ES-I3 (cell line): ENCODE measurements around the gene RNF25.
"Not testable (repeated sequence)": the region's sequence is repeated elsewhere in the genome, so short reads cannot be mapped to it uniquely, and the experiment has no call there.

Experiments
- H3K36me3 ChIP-seq: 2 replicates; pipeline ENCODE4 v1.6.1; 2013; ENCODE audit warnings: mild to moderate bottlenecking, low read length, control low read depth, moderate library complexity; ENCODE audit not compliant: insufficient read depth
- H3K4me1 ChIP-seq: 2 replicates; pipeline ENCODE4 v1.6.1; 2013; ENCODE audit warnings: mild to moderate bottlenecking, control low read depth, low read length; ENCODE audit not compliant: insufficient read depth
- H3K9ac ChIP-seq: 2 replicates; pipeline ENCODE4 v1.6.1; 2013; ENCODE audit warnings: low read depth, mild to moderate bottlenecking, low read length, moderate library complexity
- H3K9me3 ChIP-seq: 2 replicates; pipeline ENCODE4 v1.6.1; 2013; ENCODE audit warnings: mild to moderate bottlenecking, low read length, moderate library complexity; ENCODE audit not compliant: control insufficient read depth, insufficient read depth

RNF25 gene

DNA sequence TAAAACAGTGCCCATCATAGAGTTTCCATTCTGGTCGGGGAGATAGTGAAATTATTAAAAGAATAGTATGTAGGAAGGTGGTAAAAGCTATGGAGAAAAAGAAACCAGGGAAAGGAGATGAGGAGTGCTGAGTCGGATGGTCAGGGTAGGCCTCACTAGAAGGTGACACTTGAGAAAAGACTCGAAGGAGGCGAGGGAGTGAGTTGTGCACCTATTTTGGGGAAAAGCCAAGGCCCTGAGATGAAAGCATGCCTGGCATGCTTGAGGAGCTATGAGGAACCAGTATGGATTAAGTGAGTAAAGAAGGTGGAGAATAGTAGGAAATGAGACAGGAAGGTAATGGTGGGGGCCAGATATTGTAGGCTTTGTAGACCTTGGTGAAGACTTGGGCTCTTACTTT lies 31.5 kb upstream of the RNF25 start:
- no peak overlapping the region for H3K9ac ChIP-seq
- H3K4me1 ChIP-seq: no peaks in the 10 kb centered on the region
- H3K36me3 ChIP-seq: no peaks in the 10 kb centered on the region
- H3K9me3 ChIP-seq: no peaks in the 10 kb centered on the region

DNA sequence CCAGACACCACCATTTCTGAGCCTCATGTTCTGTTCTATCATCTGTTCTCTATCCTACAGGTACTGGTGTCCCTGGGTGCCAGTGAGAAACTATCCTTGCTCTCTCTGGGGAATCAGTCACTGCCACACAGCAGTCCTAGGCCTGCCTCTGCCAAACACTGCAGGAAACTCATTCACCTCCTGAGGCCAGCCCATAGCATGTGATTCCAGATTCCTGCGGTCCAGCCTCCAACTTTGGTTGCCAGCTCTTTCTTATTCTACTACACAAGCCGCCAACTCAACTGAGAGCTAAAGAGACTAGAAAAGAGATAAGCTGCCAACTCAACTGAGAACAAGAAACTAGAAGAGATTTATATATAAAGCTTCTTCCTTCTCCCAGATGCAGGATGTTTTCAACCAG lies 30.0 kb upstream of the RNF25 start:
- H3K9ac ChIP-seq: no peak overlapping the region
- no peaks in the 10 kb centered on the region for H3K36me3 ChIP-seq
- H3K4me1 ChIP-seq: no peaks in the 10 kb centered on the region
- no peaks in the 10 kb centered on the region for H3K9me3 ChIP-seq

DNA sequence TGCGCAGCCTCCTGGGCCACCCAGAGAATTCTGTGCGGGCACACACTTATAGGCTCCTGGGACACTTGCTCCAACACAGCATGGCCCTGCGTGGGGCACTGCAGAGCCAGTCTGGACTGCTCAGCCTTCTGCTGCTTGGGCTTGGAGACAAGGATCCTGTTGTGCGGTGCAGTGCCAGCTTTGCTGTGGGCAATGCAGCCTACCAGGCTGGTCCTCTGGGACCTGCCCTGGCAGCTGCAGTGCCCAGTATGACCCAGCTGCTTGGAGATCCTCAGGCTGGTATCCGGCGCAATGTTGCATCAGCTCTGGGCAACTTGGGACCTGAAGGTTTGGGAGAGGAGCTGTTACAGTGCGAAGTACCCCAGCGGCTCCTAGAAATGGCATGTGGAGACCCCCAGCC lies 27.1 kb upstream of the RNF25 start:
- Histone ChIP-seq H3K9ac (no peak overlapping the region), H3K36me3 (peaks cover 6% of the 10 kb centered on the region; the same call in 1 of the 2 replicates), H3K4me1 (no peaks in the 10 kb centered on the region; the same call in 1 of the 2 replicates), H3K9me3 (no peaks in the 10 kb centered on the region)

DNA sequence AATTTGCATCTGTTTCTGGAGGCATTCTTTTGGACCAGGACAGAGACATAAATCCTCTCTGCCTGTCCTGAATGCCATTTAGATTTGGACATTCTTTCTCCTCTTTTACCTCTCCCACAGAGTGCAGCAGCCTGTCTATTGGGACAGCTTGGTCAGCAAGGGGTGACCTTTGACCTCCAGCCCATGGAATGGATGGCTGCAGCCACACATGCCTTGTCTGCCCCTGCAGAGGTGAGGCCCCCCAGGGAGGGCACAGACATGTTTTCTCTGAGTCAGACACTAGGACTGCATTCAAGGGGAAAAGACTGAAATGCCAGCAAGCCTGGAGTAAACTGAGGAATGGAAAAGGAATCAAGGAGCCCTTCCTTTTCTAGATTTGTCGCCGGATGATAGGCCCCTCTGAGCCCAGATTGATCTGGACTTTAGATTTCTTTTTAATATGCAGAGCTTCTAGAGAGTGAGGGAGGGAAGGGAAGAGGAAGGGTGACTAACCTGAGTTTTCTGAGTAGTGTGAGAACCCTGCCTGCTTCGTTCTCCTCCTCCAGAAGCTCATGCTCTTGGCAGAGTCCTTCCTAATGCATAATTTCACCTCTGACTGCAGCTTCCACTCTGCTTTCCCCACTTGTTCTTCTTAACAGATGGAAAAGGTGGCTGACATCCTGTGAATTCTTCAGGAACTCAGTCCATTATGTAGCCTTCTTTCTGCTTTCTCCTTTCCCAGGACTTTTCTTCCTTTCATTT lies 22.8 kb upstream of the RNF25 start:
- Histone ChIP-seq H3K9me3 (no peaks in the 10 kb centered on the region), H3K9ac (no peak overlapping the region), H3K4me1 (no peaks in the 10 kb centered on the region; the same call in 1 of the 2 replicates), H3K36me3 (peaks cover 12% of the 10 kb centered on the region; the same call in 1 of the 2 replicates)

DNA sequence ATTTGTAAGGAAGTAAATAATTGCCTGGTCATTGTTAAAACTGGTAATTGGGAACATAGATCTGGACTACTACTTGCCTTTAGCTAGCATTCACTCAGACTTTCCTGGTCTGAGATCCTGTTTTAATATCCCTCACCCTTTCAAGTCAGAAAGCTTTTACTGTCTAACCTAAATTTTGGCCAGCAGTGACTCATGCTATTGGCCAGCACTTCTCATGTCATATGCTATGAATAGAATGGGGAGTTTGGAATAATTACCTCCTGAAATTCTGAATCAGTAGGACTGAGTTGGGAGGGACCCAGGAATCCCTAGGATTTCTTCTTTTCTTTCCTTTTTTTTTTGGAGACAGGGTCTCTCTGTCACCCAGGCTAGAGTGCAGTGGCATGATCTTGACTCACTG lies 19.4 kb upstream of the RNF25 start:
- H3K4me1 ChIP-seq: no peaks in the 10 kb centered on the region; the same call in 1 of the 2 replicates
- peaks cover 12% of the 10 kb centered on the region; the same call in 1 of the 2 replicates for H3K36me3 ChIP-seq

DNA sequence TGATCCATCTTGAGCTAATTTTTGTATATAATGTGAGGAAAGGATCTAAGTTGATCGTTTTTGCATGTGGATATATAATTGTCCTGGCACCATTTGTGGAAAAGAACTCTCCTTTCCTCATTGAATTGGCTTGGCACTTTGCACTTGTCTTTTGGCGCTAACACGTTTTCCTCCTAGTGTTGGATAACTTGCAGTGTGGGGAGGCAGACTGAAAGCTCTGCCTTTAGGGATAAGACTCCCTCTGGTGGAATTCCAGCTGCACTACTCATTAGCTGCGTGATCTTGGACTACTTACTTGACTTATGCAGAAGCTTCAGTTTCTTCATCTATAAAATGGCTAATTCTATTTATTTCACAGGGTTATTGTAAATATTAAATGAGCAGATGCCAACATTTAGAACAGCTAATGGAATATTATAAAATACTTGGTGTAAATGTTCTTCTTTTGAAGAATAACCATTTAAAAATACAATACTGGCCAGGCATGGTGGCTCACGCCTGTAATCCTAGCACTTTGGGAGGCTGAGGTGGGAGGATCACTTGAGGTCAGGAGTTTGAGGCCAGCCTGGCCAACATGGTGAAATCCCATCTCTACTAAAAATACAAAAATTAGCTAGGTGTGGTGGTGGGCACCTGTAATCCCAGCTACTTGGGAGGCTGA lies 15.7 kb upstream of the RNF25 start:
- not testable (repeated sequence) for H3K36me3 ChIP-seq

More for the DNA sequence above, 19.4 kb upstream of the RNF25 start:
- no peak overlapping the region for H3K9ac ChIP-seq
- H3K9me3 ChIP-seq: no peaks in the 10 kb centered on the region

DNA sequence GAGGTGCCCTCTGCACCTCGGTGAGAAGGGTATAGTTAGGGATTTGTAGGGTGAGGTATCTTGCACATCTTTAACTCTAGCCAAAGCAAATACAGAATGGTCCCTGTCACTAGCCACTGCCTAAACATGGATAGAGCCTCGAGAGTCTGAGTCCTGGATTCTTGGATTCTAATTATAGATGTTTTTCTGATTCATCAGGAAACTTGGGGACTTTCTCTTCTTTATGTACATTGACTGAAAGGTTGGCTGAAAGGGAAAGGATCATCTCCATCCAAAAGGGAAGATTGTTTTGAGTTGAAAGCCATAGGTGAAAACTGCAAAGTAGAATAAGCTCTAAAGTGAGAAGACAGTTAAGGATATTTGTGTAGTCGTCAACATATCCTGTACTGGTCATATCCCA lies 8.3 kb upstream of the RNF25 start:
- Histone ChIP-seq H3K36me3 (0 out of 2 replicates have a peak, but pooled peaks cover 1% of the 10 kb centered on the region), H3K9me3 (no peaks in the 10 kb centered on the region), H3K4me1 (no peaks in the 10 kb centered on the region)

More for the DNA sequence above, 15.7 kb upstream of the RNF25 start:
- not testable (repeated sequence) for H3K9me3 ChIP-seq, H3K9ac ChIP-seq, H3K4me1 ChIP-seq

DNA sequence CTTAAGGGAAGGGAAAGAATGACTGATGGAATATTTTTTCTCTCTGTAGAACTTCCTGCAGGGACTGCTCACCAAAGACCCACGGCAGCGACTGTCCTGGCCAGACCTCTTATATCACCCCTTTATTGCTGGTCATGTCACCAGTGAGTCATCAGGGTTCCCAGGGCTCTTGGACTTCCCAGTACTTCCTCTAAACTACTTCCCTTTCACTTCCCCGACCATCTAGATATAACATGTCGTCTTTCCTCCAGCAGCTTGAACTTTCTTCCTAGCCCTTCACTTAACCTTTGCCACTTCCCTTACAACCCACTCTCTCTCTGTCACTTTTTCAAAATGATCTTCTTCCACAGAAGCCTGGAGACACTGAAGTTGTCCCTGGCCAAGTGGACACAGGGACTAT lies 7.3 kb upstream of the RNF25 start:
- H3K9ac ChIP-seq: no peak overlapping the region
- H3K36me3 ChIP-seq: no peaks in the 10 kb centered on the region
- no peaks in the 10 kb centered on the region for H3K9me3 ChIP-seq
- no peaks in the 10 kb centered on the region for H3K4me1 ChIP-seq

More for the DNA sequence above, 8.3 kb upstream of the RNF25 start:
- no peak overlapping the region for H3K9ac ChIP-seq

DNA sequence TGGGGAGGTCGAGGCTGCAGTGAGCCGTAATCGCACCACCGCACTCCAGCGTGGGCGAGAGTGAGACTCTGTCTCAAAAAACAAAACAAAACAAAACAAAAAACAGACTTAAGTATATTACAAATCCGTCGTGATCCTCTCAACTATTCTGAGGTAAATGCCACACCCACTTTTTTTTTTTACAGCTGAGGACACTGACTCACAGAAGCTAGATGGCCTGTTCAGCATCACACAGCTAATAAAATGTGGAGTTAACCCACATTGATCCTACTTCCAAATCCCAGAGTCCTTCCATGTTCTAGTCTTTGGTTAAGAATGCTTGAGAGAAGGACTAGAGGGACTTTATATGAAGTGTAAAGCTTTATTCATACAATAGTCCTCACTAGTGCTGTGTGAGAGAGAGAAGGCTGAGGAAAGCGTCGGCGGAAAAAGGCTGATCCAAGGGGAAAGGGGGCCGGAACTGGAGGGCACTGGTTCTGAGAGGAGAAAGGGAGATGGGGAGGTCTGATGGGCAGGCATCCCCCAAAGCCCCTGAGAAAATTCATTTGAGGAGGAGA lies 627 bp downstream of the RNF25 start:
- H3K4me1 ChIP-seq: no peaks in the 10 kb centered on the region

DNA sequence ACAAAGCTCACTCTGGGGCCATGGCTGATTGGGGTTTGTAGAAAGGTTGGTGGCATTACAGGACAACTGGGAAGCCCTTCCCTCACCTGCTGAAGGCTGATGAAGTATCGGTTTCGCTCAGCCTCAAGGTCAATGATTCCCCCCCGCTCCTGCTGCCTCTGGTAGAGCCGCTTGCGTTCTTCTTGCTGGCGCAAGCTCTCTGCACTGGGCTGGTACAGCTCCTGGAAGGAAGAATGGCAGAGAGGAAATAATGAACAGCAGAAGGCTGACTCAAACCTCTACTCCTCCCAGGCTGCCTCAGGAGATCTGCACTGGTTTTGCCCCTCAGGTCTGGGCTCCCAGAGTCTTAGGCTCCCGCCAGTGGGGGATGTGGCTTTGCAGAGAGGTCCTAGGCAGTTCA lies 7.1 kb downstream of the RNF25 start:
- H3K4me1 ChIP-seq: no peaks in the 10 kb centered on the region
- no peak overlapping the region for H3K9ac ChIP-seq
- H3K36me3 ChIP-seq: peaks cover 19% of the 10 kb centered on the region
- no peaks in the 10 kb centered on the region for H3K9me3 ChIP-seq

More for the DNA sequence above, 627 bp downstream of the RNF25 start:
- H3K9me3 ChIP-seq: no peaks in the 10 kb centered on the region
- H3K9ac ChIP-seq: peak overlapping the region; percentile 82
- peaks cover 4% of the 10 kb centered on the region for H3K36me3 ChIP-seq

DNA sequence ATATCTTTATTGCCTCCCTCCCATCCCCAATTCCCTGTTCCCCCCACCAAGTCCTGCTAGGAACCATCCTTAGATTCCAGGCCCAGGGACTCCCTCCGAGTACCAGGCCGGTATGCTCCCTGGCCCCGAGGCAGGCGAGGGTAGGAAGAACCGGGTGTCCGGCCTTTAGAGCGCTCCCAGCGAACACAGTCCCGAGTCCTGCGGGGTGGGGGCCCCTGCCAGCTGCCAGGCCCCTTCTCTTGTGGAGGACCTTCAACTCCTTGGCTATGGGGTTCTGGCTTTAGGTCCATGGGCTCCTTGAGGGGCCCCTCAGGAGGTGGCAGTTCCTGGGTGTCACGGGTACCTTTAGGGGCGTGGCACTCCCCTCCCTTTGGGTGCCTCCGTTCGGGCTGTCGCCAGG lies 7.9 kb downstream of the RNF25 start:
- Histone ChIP-seq H3K36me3 (peaks cover 19% of the 10 kb centered on the region), H3K9me3 (no peaks in the 10 kb centered on the region), H3K9ac (no peak overlapping the region), H3K4me1 (no peaks in the 10 kb centered on the region)

DNA sequence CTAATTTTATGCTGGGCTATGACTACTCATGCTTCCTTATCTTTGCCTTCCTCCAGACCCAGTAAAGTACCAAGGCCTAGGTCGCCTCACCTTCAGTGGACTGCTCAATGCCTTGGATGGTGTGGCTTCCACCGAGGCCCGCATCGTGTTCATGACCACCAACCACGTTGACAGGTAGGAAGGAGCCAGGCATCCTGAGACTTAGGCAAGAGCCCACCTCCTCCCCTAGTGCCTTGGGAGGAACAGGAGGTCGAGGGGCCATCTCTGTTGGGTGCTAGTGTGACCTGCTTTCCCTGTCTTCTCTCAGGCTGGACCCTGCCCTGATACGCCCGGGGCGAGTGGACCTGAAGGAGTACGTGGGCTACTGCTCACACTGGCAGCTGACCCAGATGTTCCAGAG lies 9.0 kb downstream of the RNF25 start:
- H3K9me3 ChIP-seq: no peaks in the 10 kb centered on the region
- no peak overlapping the region for H3K9ac ChIP-seq
- H3K36me3 ChIP-seq: peaks cover 18% of the 10 kb centered on the region
- no peaks in the 10 kb centered on the region for H3K4me1 ChIP-seq

DNA sequence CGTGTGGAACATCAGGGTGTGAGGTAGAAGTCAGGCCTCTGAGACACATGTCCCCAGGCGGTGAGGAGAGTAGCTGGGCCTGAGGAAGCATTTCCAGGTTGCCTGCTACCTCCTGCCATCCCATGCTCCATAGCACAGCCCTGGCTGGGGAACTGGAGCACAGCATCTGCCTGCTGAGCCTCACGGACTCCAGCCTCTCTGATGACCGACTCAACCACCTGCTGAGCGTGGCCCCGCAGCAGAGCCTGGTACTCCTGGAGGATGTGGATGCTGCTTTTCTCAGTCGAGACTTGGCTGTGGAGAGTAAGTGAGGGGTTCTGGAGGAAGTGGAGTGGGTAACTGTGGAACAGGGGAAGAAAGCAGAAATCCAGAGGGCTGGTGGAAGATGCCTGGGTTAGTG lies 9.4 kb downstream of the RNF25 start:
- peaks cover 14% of the 10 kb centered on the region; the same call in 1 of the 2 replicates for H3K36me3 ChIP-seq
- H3K9me3 ChIP-seq: no peaks in the 10 kb centered on the region
- H3K9ac ChIP-seq: no peak overlapping the region
- H3K4me1 ChIP-seq: no peaks in the 10 kb centered on the region

DNA sequence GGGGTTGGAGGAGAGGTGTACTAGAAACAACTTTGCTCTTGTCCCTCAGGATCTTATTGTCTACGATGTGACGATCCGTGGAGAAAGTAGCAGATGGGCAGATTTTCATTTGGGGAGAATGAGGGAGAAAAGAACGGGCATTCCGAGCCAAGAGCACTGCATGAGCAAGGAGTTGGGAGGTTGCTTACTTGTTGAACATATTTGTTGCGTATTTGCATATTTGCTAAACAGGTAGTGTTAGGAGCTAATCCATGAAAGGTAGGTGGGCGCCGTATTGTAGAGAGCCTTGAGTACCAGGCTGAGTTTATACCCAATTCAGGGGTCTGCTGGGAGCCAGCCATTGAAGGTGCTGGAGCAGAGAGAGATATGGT lies 11.8 kb downstream of the RNF25 start:
- peaks cover 16% of the 10 kb centered on the region for H3K36me3 ChIP-seq
- peak overlapping the region; percentile 84 for H3K9ac ChIP-seq
- no peaks in the 10 kb centered on the region for H3K9me3 ChIP-seq
- no peaks in the 10 kb centered on the region for H3K4me1 ChIP-seq
